Nephron progenitor cell (in vitro differentiated cells): ENCODE measurements around the gene EFTUD2.
A peak's percentile ranks its signal among the peaks of the same experiment; 100 is the strongest.

ENCODE experiments used
- DNase-seq: peaks from one replicate; pipeline ENCODE4 v3.0.0; 2021
- H3K27ac Mint-ChIP-seq: 2 replicates; pipeline ENCODE4 v1.8.0; 2021; ENCODE audit warnings: mild to moderate bottlenecking, moderate library complexity, mixed read lengths
- H3K27me3 Mint-ChIP-seq: 2 replicates; pipeline ENCODE4 v1.8.0; 2021; ENCODE audit warnings: mild to moderate bottlenecking, low read depth, mixed read lengths; ENCODE audit not compliant: poor library complexity
- H3K36me3 Mint-ChIP-seq: 2 replicates; pipeline ENCODE4 v1.8.0; 2021; ENCODE audit warnings: low read depth, mixed read lengths
- H3K4me1 Mint-ChIP-seq: 2 replicates; pipeline ENCODE4 v1.8.0; 2021; ENCODE audit warnings: mixed read lengths
- H3K4me3 Mint-ChIP-seq: 2 replicates; pipeline ENCODE4 v1.8.0; 2021; ENCODE audit warnings: mild to moderate bottlenecking, moderate library complexity, mixed read lengths
- H3K9me3 Mint-ChIP-seq: 2 replicates; pipeline ENCODE4 v1.8.0; 2021; ENCODE audit warnings: mild to moderate bottlenecking, moderate library complexity, mixed read lengths
- TF ChIP-seq, protein P1 (sequence below): fragments of 200-600 bp; sonication (generic); IDR thresholded peaks from 2 replicates; pipeline ENCODE4 v1.5.0; 2021; ENCODE audit warnings: antibody characterized with exemption

The EFTUD2 gene

DNA sequence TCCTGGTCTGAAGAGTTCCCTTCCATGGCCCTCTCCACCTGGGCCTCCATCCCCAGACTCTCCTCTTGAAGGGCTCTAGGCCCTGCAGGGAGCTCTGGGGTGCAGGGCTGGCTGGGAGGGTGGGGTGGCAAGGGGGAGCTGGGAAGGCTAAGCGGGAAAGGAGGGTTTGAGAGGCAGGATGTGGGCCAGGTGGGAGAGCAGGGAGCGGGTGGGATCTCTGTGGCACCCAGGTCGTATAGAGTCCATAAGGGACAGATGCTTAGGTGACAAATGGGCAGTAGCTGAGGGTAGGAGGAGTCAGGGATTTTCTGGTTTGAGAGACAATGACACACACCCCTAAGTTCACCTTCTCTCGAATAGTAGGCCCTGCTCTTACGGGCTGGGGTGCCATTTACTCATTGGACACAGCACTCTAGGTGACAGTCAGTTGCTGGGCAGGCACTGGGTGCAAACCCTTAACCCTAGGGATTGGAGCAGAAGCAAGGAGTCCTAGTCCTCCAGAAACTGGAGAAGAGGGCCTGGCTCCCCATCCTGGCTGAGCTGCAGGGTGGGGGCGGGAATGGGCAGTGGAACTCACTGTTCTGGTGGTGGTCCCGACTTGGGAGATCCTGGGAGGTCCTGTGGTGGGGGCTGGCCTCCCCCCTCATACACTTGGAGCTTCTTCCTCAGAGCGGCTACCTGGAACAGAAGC, 33.0 kb upstream of the EFTUD2 start:
- no peak overlapping the region for H3K4me3 Mint-ChIP-seq

DNA sequence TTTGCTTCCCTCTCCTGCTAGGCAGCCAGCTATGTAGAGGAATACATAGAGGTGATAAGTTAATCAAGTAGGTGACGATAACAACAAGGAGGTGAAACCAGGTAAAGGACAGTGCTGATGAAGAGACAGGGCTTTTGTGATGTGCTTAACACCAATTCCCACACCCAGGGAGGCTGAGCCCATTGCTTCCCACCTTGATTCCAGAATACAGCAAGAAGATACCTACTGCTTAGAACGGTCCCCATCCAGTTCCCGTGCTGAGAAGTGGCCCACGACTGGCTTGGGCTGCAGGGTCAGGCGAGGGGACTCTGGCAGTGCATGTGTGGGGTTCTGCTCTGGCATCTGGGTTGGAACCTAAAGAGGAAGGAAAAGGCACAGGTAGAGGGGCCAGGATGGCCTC, 32.1 kb upstream of the EFTUD2 start:
- Mint-ChIP-seq H3K4me1 (no peaks in the 10 kb centered on the region), H3K36me3 (peaks cover 38% of the 10 kb centered on the region), H3K9me3 (no peaks in the 10 kb centered on the region), H3K27ac (no peak overlapping the region), H3K4me3 (no peak overlapping the region), H3K27me3 (no peaks in the 10 kb centered on the region)
- TF ChIP-seq, protein P1, sequence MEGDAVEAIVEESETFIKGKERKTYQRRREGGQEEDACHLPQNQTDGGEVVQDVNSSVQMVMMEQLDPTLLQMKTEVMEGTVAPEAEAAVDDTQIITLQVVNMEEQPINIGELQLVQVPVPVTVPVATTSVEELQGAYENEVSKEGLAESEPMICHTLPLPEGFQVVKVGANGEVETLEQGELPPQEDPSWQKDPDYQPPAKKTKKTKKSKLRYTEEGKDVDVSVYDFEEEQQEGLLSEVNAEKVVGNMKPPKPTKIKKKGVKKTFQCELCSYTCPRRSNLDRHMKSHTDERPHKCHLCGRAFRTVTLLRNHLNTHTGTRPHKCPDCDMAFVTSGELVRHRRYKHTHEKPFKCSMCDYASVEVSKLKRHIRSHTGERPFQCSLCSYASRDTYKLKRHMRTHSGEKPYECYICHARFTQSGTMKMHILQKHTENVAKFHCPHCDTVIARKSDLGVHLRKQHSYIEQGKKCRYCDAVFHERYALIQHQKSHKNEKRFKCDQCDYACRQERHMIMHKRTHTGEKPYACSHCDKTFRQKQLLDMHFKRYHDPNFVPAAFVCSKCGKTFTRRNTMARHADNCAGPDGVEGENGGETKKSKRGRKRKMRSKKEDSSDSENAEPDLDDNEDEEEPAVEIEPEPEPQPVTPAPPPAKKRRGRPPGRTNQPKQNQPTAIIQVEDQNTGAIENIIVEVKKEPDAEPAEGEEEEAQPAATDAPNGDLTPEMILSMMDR, result no peak
- DNase-seq, result no peak

More for the DNA sequence above, 33.0 kb upstream of the EFTUD2 start:
- Mint-ChIP-seq H3K27me3 (no peaks in the 10 kb centered on the region), H3K9me3 (no peaks in the 10 kb centered on the region), H3K4me1 (no peaks in the 10 kb centered on the region), H3K27ac (peak overlapping the region; percentile 89), H3K36me3 (peaks cover 41% of the 10 kb centered on the region)
- no peak for DNase-seq
- TF ChIP-seq, protein P1, result no peak

DNA sequence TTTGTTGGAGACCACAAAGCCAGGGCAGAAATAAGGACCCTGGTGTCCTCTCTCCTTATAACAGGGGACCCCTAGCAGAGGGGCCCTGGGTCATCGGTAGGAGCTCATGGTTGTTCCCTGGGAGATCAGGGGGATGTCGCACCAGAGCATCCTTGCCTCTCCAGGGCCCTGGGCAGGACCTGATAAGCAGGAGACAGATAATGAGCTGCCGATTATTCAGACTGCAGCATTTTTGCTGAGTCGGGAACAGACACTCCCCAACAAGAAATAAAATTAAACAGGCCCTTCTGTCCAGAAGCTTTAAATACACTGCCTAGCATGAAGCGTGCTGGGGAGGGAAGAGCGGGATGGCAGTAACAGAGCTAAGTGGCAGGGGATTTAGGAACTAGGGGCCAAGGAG, 31.4 kb upstream of the EFTUD2 start:
- H3K27me3 Mint-ChIP-seq, result no peaks in the 10 kb centered on the region
- DNase-seq, result no peak
- peak overlapping the region; percentile 45 for H3K27ac Mint-ChIP-seq
- TF ChIP-seq, protein P1, result no peak
- no peaks in the 10 kb centered on the region for H3K9me3 Mint-ChIP-seq
- peaks cover 43% of the 10 kb centered on the region for H3K36me3 Mint-ChIP-seq
- no peaks in the 10 kb centered on the region for H3K4me1 Mint-ChIP-seq
- no peak overlapping the region for H3K4me3 Mint-ChIP-seq

DNA sequence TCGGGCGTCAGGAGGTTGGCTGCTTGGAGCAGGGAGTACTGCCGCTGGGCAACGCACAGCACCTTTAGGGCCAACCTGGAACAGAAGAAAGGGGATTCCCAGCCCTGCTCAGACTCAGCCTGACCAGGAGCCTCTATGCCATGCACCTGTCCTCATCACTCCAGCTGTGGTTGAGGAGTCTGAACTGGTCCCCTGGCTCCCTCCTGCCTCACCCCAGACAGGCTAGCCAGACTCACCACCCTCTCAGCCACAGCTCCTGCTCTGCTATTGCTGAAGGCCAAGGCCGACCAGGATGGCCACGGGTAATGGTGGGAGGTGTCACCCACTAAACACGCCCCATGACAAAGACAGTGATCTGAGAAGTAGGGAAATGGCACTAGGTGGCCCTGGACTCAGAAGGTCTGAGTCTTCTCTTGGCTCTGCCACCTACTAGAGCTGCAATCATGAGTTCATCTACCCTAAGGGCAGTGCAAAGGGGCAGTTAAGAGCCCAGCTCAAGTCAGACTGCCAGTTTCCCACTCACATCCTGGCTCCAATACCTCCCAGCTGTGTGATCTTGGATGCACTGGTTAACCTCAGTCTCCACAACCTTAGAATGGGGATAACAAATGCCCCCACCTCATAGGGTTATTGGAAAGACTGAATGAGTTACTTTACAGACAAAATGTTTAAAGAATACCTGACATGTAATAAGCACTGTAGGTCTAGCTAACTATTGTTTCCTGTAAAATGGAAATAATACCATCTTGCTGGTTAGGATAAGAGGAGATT, 29.9 kb upstream of the EFTUD2 start:
- Mint-ChIP-seq H3K4me1 (no peaks in the 10 kb centered on the region), H3K36me3 (peaks cover 41% of the 10 kb centered on the region), H3K27ac (no peak overlapping the region), H3K4me3 (no peak overlapping the region), H3K27me3 (no peaks in the 10 kb centered on the region), H3K9me3 (no peaks in the 10 kb centered on the region)
- TF ChIP-seq, protein P1, result no peak
- DNase-seq, result no peak

DNA sequence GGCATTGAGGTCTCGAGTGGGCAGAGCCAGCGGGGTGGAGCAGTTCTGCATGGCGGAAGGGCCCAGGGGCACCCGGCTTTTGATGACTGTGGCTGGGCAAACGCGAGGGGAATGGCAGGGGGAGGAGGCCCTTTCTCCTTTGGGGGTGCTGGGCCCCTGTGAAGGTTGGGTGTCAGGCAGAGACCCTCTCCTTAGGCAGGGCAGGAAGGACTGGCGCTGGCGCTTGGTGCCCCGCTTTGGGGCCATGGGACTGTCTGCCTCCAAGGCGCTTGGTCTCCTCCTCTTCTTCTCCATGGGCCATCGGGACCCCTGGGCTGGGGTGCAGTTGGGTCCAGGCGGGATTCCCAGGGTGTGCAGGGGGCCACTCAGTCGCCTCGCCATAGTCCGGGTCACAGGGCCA, 28.9 kb upstream of the EFTUD2 start:
- TF ChIP-seq, protein P1, result no peak
- Mint-ChIP-seq H3K9me3 (no peaks in the 10 kb centered on the region), H3K4me3 (no peak overlapping the region), H3K27me3 (no peaks in the 10 kb centered on the region), H3K4me1 (peaks cover under 1% of the 10 kb centered on the region), H3K36me3 (peaks cover 41% of the 10 kb centered on the region), H3K27ac (no peak overlapping the region)
- no peak for DNase-seq
